HL-60/S4 treated with phorbol 12-myristate 13-acetate at 8.2 ng/mL for 4 days and 3 days (cell line): ENCODE measurements around the gene PGM5.

ENCODE experiments used
- in situ Hi-C: fragments of 300-500 bp; cut with MboI; formaldehyde crosslinking; loops from 2 replicates; pipeline ENCODE4 v1.15.0; 2022; ENCODE audit warnings: low sequenced_read_pairs

Gene PGM5

GRCh38 chr9:68532131-68532530 lies 175.7 kb downstream of the PGM5 start:
- in situ Hi-C loops: no loop called here

GRCh38 chr9:68533678-68534077 lies 177.3 kb downstream of the PGM5 start:
- in situ Hi-C loops: no loop called here

DNA sequence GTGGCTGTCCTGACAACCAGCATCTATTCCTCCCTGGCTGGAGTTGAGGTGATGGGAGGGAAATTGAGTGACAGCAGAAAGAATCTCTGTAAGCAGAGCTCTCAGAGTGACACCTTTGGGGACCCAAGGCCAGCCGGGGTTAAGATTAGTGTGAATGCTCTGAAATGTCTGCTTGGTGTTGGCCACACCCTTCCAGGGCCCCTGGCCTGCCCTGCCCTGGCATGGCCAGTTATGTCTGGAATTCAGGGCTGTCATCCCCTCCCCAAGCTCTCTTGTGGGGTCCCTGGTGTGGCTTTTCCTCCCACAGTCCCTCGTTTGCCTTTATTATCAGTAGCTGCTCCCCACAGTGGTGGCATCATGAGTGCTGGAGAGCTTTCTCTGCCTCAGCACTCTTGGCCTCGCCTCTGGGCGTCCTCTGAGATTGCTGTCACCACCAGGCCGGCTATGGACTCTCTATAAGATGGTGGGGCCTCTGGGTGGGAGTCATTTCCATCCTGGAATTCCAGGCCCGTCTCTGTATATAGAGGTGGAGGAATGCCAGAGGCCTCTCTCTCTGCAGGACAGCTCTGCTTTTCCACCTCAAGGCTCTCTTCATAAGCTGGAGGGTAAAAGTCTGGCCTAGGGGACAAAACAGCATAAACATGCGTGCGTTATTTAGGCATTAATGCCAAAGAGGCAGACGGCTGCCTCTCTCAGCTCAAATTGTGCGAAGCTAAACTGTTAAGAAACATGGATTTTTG lies 180.6 kb downstream of the PGM5 start:
- in situ Hi-C loops: no loop called here

DNA sequence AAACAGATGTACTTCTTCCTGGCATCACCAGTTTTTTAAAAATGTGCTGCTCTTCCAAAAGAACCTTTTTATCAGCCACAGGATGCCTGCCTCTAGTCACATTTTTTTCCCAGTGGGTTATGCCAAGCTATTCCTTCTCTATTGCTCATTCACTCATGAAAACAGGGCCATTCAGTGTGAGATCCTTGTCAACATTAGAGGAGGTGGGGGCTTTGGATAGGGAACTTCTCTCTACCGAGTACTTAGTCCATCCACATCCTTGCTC lies 181.1 kb downstream of the PGM5 start:
- in situ Hi-C loops: no loop called here

GRCh38 chr9:68538200-68538599 lies 181.8 kb downstream of the PGM5 start:
- in situ Hi-C loops: no loop called here

DNA sequence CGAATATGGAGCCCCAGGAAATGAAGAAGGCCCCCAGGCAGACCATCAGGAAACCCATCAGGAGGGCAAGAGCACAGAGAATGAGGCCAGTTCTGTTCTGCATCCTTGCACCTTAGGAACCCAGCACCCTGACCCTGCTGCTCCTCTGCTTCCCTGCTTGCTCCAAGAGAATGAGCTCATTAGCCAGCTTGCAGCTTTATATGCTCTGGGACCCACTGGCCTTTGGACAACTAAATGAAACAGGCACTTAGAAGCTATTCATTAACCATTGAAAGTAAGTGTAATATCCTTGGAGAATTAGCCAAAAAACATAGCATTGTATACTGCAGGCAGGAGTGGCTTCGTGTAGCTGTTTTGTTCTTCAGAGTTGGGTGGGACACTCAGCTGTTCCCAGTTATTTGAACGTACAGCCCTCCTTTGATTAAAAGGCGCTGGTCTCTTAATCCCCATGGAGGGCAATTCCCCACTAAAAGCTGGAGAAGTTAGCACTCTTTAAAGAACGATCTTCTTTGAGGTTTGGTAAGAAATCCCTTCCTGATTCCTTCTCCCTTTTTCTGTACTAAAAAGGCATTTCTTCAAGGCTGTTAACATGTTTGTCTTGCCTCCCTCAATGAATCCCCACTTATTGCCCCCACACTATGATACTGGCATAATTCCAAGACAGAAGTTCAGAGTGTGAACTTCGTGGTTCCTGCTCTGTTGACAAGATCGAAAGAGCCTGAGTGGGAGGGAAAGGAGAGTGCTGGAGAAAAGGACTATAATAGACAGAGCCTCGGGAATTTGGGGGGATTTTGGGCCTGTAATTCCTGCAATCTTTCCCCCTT lies 184.5 kb downstream of the PGM5 start, which contains the start of gene TMEM252:
TSS of gene TMEM252 (minus strand) at position 172 of the 824 bp plus-strand sequence. CDS start at position 103, 69 bp downstream.
- in situ Hi-C loops: no loop called here

DNA sequence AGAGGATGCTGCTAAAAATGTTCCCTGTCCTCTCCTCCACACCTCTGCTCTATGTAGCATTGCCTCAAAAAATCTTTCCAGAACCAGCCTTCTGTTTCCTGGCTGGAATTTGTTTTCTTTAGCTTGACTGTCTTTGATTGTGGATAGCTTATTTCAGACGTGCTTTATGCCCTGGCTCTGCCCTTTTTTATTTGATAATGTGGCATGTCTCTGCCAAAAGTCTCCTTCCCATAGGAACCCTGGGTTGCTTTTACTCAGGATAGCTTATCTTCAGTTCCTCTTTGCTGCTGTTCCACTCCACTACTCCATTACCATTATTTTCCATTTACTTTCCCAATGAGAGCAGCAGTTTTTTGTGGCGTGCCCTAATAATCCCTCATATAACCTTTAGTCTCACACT lies 185.2 kb downstream of the PGM5 start:
- in situ Hi-C loops: no loop called here

GRCh38 chr9:68545033-68545705 lies 188.8 kb downstream of the PGM5 start:
- in situ Hi-C loops: no loop called here

GRCh38 chr9:68546596-68547390 lies 190.4 kb downstream of the PGM5 start:
- in situ Hi-C loops: no loop called here

- in situ Hi-C loops: no loop called here
Observed at GRCh38 chr9:68547417-68547816, 191.0 kb downstream of the PGM5 start.

DNA sequence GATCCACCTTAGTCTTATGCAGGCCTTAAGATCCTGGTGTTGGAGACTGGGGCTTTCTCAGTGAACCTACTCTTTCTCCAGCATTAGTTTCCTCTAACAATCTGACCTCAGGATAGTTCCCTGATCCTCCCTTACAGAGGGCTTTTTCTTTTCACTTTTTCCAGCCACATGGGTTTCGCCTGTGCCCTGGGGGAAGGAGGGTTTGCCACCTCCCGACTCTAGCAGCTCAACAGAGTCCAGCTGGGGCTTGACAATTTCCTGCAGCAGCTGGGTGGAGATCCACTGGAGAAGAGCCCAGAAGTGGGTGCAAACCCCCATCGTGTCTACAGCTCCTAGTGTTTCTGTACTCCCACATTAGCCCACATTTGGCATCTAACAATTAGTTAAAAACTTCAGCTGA lies 191.8 kb downstream of the PGM5 start:
- in situ Hi-C loops: no loop called here

- in situ Hi-C loops: no loop called here
Observed at GRCh38 chr9:68551191-68551590, 194.8 kb downstream of the PGM5 start.

DNA sequence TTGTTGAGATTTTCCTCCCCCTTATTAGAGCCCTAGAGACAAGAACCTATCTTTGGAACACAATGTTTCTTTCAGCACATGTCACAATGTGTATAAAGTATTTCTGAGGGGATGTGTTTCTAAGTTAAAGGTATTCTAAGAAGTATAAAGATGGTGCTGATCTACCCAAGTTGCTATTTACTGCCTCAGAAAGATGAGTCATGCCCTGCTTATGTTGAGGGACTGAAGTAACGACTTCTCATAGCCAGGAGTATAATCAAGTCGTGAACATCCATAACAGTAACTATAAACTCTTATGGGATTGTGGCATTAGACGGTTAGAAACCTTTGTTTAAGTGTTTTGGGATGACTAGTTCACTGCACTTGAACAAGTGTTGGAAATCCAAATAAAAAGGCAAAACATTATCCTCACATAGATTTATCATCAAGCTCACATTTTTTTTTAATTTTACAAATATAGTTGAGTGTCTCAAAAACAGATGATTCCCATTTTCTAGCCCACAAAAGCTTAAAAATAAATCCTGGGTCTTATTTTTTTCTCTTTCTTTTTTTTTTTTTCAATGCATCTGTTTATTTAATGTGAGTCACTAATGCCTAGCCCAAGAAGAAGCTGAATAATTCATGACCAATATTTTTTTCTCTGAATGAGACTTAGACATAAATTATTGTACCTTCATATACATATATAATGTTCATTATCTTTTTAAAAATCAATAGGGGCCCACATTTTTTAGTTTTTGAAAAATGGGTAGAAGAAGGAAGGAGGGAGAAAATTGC lies 196.5 kb downstream of the PGM5 start:
- in situ Hi-C loops: no loop called here

DNA sequence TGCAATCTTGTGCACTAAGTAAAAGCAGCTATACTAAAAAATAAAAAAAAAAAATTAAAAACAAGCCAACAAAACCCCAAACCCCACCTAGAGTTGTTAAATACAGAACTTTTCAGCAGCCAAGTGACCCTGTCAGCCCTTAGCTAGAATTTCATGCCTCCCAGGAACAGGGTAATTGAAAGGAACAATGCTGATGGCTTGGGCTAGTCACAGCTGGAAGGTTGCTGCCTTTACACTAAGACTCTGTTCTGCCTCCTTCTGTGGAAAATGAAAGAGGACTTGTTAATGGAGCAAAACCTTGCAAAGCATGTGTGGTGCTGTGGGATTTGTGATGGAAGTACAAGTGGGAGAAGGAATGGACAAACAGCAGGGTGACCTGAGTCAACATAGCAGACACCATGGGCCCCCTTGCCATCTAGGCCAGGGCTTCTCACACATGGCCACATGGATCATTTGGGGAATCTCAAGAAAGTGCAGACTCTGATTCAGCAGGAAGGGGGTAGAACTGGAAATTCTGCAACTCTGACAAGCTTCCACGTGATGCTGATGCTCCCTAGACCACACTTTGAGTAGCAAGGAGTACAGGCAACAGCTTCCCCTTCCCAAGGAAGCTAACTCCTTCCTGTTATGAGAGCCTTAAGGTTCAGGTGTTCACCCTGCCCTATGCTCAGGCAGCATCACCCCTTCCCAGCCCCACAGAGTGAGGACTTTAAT lies 199.2 kb downstream of the PGM5 start:
- in situ Hi-C loops: no loop called here

- in situ Hi-C loops: no loop called here
Observed at GRCh38 chr9:68558545-68558944, 202.1 kb downstream of the PGM5 start.

- in situ Hi-C loops: no loop called here
Observed at GRCh38 chr9:68560071-68560844, 203.8 kb downstream of the PGM5 start.

- in situ Hi-C loops: no loop called here
Observed at GRCh38 chr9:68562461-68562860, 206.1 kb downstream of the PGM5 start.

DNA sequence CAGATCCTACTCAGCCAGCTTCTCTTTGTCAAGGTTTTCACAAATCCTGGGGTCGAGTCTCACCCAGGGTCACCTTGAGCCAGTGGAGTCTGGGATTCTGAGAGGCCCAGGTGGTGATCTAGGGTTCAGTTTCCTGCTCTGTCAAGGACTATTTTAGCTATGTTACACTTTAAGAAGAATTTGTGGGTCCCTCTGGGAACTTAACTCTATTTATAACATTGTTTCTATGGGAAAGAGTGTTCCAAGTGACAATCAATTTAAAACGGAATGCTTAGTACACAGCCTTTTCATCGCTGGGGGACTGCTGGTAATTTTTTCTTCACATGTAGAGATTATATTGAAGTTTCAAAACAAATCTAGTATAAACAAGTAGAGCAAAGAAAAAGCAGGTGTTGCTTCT lies 211.2 kb downstream of the PGM5 start:
- in situ Hi-C loops: no loop called here

- in situ Hi-C loops: no loop called here
Observed at GRCh38 chr9:68574150-68574549, 217.7 kb downstream of the PGM5 start.
